OCI-LY1 (cell line): ENCODE measurements around the gene EEIG1.
"Not testable (repeated sequence)": the region's sequence is repeated elsewhere in the genome, so short reads cannot be mapped to it uniquely, and the experiment has no call there.

Source experiments
- H2AFZ ChIP-seq: fragments of 200-600 bp; sonication (generic), shearing (Covaris generic); 2 replicates; pipeline ENCODE4 v1.6.0; 2014; ENCODE audit warnings: antibody characterized with exemption, mild to moderate bottlenecking, low read length
- H3F3A ChIP-seq: fragments of 200-600 bp; sonication (generic), shearing (Covaris generic); 2 replicates; pipeline ENCODE4 v1.6.0; 2014; ENCODE audit warnings: mild to moderate bottlenecking, antibody characterized with exemption, low read length, moderate library complexity; ENCODE audit not compliant: insufficient read depth
- H3K27ac ChIP-seq: fragments of 200-600 bp; sonication (generic); 2 replicates; pipeline ENCODE4 v1.5.1; 2014; ENCODE audit warnings: low read length, mixed run types, mild to moderate bottlenecking, low read depth; ENCODE audit not compliant: poor library complexity, severe bottlenecking
- H3K27me3 ChIP-seq: fragments of 200-600 bp; sonication (generic); 2 replicates; pipeline ENCODE4 v1.6.0; 2014; ENCODE audit warnings: antibody characterized with exemption, mild to moderate bottlenecking, low read length, moderate library complexity; ENCODE audit not compliant: insufficient read depth
- H3K36me3 ChIP-seq: fragments of 200-600 bp; sonication (generic); 2 replicates; pipeline ENCODE4 v1.6.1; 2014; ENCODE audit warnings: mild to moderate bottlenecking, antibody characterized with exemption, low read length, moderate library complexity, mixed read lengths; ENCODE audit not compliant: insufficient read depth
- H3K4me1 ChIP-seq: fragments of 200-600 bp; sonication (generic); 2 replicates; pipeline ENCODE4 v1.5.1; 2014; ENCODE audit warnings: mild to moderate bottlenecking, low read length, moderate library complexity; ENCODE audit not compliant: insufficient read depth, severe bottlenecking
- H3K4me2 ChIP-seq: fragments of 200-600 bp; sonication (generic), shearing (Covaris generic); 2 replicates; pipeline ENCODE4 v1.6.1; 2014; ENCODE audit warnings: low read length
- H3K4me3 ChIP-seq: fragments of 200-600 bp; sonication (generic); 2 replicates; pipeline ENCODE4 v1.5.1; 2014; ENCODE audit warnings: low read length, low read depth, mild to moderate bottlenecking, mixed read lengths; ENCODE audit not compliant: poor library complexity, severe bottlenecking
- H3K79me2 ChIP-seq: fragments of 200-600 bp; shearing (Covaris generic); 2 replicates; pipeline ENCODE4 v1.6.1; 2016; ENCODE audit warnings: mixed run types, low read length, mixed read lengths; ENCODE audit not compliant: insufficient read depth
- H3K9ac ChIP-seq: fragments of 200-600 bp; sonication (generic), shearing (Covaris generic); 2 replicates; pipeline ENCODE4 v1.6.1; 2014; ENCODE audit warnings: mild to moderate bottlenecking, low read length, mixed read lengths
- H3K9me2 ChIP-seq: fragments of 200-600 bp; sonication (generic), shearing (Covaris generic); 2 replicates; pipeline ENCODE4 v1.6.1; 2014; ENCODE audit warnings: low read depth, mild to moderate bottlenecking, low read length, mixed read lengths
- H3K9me3 ChIP-seq: fragments of 200-600 bp; shearing (Covaris generic); 2 replicates; pipeline ENCODE4 v1.6.1; 2014; ENCODE audit warnings: low read length, mixed read lengths
- H4K20me1 ChIP-seq: fragments of 200-600 bp; sonication (generic), shearing (Covaris generic); 2 replicates; pipeline ENCODE4 v1.6.0; 2016; ENCODE audit warnings: mild to moderate bottlenecking, low read length; ENCODE audit not compliant: insufficient read depth
- EZH2 ChIP-seq: fragments of 200-600 bp; sonication (generic), shearing (Covaris generic); IDR thresholded peaks from 2 replicates; pipeline ENCODE4 v1.8.0; 2017; ENCODE audit warnings: borderline replicate concordance, mixed run types, mild to moderate bottlenecking, antibody characterized with exemption, low read length, moderate library complexity, mixed read lengths
- TF ChIP-seq, protein P1 (sequence below): fragments of 200-600 bp; sonication (generic), shearing (Covaris generic); IDR thresholded peaks from 2 replicates; pipeline ENCODE4 v1.5.1; 2017; ENCODE audit warnings: mild to moderate bottlenecking, antibody characterized with exemption, low read length, moderate library complexity, mixed read lengths

The EEIG1 gene

GRCh38 chr9:128026255-128026772, 45.5 kb upstream of the EEIG1 start:
- H3K9ac ChIP-seq: peak overlapping the region; percentile 26; the same call in 1 of the 2 replicates
- H3K9me2 ChIP-seq: no peaks in the 10 kb centered on the region
- H3K79me2 ChIP-seq: no peaks in the 10 kb centered on the region
- no peak overlapping the region for H2AFZ ChIP-seq
- H3K4me1 ChIP-seq: peaks cover 72% of the 10 kb centered on the region
- H3K36me3 ChIP-seq: no peaks in the 10 kb centered on the region
- H4K20me1 ChIP-seq: no peaks in the 10 kb centered on the region
- peak overlapping the region; percentile 46 for H3K4me2 ChIP-seq
- no peaks in the 10 kb centered on the region; the same call in 1 of the 2 replicates for H3F3A ChIP-seq
- H3K4me3 ChIP-seq: peak overlapping the region; percentile 0
- H3K27me3 ChIP-seq: no peaks in the 10 kb centered on the region
- TF ChIP-seq, protein P1, sequence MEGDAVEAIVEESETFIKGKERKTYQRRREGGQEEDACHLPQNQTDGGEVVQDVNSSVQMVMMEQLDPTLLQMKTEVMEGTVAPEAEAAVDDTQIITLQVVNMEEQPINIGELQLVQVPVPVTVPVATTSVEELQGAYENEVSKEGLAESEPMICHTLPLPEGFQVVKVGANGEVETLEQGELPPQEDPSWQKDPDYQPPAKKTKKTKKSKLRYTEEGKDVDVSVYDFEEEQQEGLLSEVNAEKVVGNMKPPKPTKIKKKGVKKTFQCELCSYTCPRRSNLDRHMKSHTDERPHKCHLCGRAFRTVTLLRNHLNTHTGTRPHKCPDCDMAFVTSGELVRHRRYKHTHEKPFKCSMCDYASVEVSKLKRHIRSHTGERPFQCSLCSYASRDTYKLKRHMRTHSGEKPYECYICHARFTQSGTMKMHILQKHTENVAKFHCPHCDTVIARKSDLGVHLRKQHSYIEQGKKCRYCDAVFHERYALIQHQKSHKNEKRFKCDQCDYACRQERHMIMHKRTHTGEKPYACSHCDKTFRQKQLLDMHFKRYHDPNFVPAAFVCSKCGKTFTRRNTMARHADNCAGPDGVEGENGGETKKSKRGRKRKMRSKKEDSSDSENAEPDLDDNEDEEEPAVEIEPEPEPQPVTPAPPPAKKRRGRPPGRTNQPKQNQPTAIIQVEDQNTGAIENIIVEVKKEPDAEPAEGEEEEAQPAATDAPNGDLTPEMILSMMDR: no peak
- no peak for TF ChIP-seq EZH2
- H3K9me3 ChIP-seq: no peaks in the 10 kb centered on the region
- H3K27ac ChIP-seq: peak overlapping the region; percentile 88

- Histone ChIP-seq H3K4me3 (no peak overlapping the region), H3F3A (peaks cover 5% of the 10 kb centered on the region; the same call in 1 of the 2 replicates), H3K9ac (peak overlapping the region; percentile 15; the same call in 1 of the 2 replicates), H3K9me2 (no peaks in the 10 kb centered on the region), H3K27ac (peak overlapping the region; percentile 88), H3K36me3 (no peaks in the 10 kb centered on the region), H3K27me3 (no peaks in the 10 kb centered on the region), H4K20me1 (no peaks in the 10 kb centered on the region), H2AFZ (no peak overlapping the region), H3K9me3 (no peaks in the 10 kb centered on the region), H3K79me2 (no peaks in the 10 kb centered on the region), H3K4me1 (peaks cover 66% of the 10 kb centered on the region), H3K4me2 (peak overlapping the region; percentile 46; the same call in 1 of the 2 replicates)
- TF ChIP-seq, protein P1: no peak
- TF ChIP-seq EZH2: no peak
These were observed 44.9 kb upstream of the EEIG1 start for GRCh38 chr9:128025736-128026135.

GRCh38 chr9:128024761-128025308, 44.0 kb upstream of the EEIG1 start:
- H2AFZ ChIP-seq: no peak overlapping the region
- no peak overlapping the region for H3K4me2 ChIP-seq
- H3F3A ChIP-seq: peaks cover 6% of the 10 kb centered on the region; the same call in 1 of the 2 replicates
- H3K9me3 ChIP-seq: no peaks in the 10 kb centered on the region
- H3K79me2 ChIP-seq: no peaks in the 10 kb centered on the region
- no peaks in the 10 kb centered on the region for H3K36me3 ChIP-seq
- H3K4me3 ChIP-seq: no peak overlapping the region
- no peaks in the 10 kb centered on the region for H3K9me2 ChIP-seq
- TF ChIP-seq EZH2: no peak
- TF ChIP-seq, protein P1: no peak
- H3K4me1 ChIP-seq: peaks cover 64% of the 10 kb centered on the region
- H3K27me3 ChIP-seq: no peaks in the 10 kb centered on the region
- no peaks in the 10 kb centered on the region for H4K20me1 ChIP-seq
- H3K27ac ChIP-seq: peak overlapping the region; percentile 1
- H3K9ac ChIP-seq: no peak overlapping the region

DNA sequence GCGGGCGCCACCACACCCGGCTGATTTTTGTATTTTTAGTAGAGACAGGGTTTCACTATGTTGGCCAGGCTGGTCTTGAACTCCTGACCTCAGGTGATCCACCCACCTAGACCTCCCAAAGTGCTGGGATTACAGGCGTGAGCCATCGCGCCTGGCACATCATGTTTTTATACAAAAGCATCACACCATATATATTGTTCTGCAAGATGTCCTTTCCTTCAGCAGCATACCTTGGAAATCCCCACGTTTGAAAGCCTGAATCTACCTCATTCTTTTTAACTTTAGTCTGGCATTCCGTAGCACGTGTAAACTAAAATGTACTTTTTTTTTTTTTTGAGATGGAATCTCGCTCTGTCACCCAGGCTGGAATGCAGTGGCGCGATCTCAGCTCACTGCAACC, 42.9 kb upstream of the EEIG1 start:
- H3K27me3 ChIP-seq, H3K4me3 ChIP-seq, H3K9ac ChIP-seq, H4K20me1 ChIP-seq, H3F3A ChIP-seq, H3K79me2 ChIP-seq, H3K9me3 ChIP-seq, H3K9me2 ChIP-seq, H2AFZ ChIP-seq, H3K36me3 ChIP-seq, H3K4me2 ChIP-seq, H3K27ac ChIP-seq: not testable (repeated sequence)
- H3K4me1 ChIP-seq: peaks cover 59% of the 10 kb centered on the region
